H1 (cell line): ENCODE results near the gene TBL1Y. TPM values are rescaled to one million over a fixed set of nuclear protein-coding genes. Genes with fewer than 3 reads are reported as not detected.
"Not testable (repeated sequence)": the region's sequence is repeated elsewhere in the genome, so short reads cannot be mapped to it uniquely, and the experiment has no call there.

ENCODE experiments used
- CTCF ChIA-PET: fragments of 300-600 bp; sonication (Branson Sonifier 250); formaldehyde crosslinking; loops from one replicate; lab custom pipeline; 2021; ENCODE audit not compliant: partially characterized antibody; lab: Charles Lee
- POLR2A ChIA-PET: fragments of 300-600 bp; sonication (Branson Sonifier 250); formaldehyde crosslinking; loops from one replicate; lab custom pipeline; 2021; ENCODE audit warnings: inconsistent platforms; ENCODE audit not compliant: partially characterized antibody; lab: Charles Lee
- DNase-seq, 2 experiments: peaks; one replicate each; pipeline versions ENCODE4 v3.0.0 to v3.0.0-alpha.2; 2010 to 2022; ENCODE audit warnings: low spot score in 2 of 2, low read depth in 1 of 2, mixed read lengths in 1 of 2
- FAIRE-seq: peaks from 2 replicates; lab custom pipeline; 2011; peaks lifted over from hg19 to GRCh38; lab: Jason Lieb, UNC
- H2AFZ ChIP-seq: 2 replicates; pipeline ENCODE4 v1.8.1; 2012; ENCODE audit warnings: low read length, inconsistent platforms
- H2AK5ac ChIP-seq: 2 replicates; pipeline ENCODE4 v1.6.1; 2013; ENCODE audit warnings: low read depth, low read length
- H2BK120ac ChIP-seq: replicated peaks from 2 replicates; pipeline ENCODE3; 2013; ENCODE audit warnings: low read depth, low read length, inconsistent platforms
- H2BK12ac ChIP-seq: 2 replicates; pipeline ENCODE4 v1.6.1; 2013; ENCODE audit warnings: low read depth, low read length
- H2BK15ac ChIP-seq: 2 replicates; pipeline ENCODE4 v1.6.1; 2013; ENCODE audit warnings: low read length
- H2BK20ac ChIP-seq: 2 replicates; pipeline ENCODE4 v1.6.1; 2013; ENCODE audit warnings: low read length
- H2BK5ac ChIP-seq: 2 replicates; pipeline ENCODE4 v1.6.1; 2013; ENCODE audit warnings: low read depth, low read length
- H3K14ac ChIP-seq: 2 replicates; pipeline ENCODE4 v1.6.1; 2013; ENCODE audit warnings: inconsistent platforms; ENCODE audit not compliant: insufficient read length
- H3K18ac ChIP-seq: 2 replicates; pipeline ENCODE4 v1.6.1; 2013; ENCODE audit warnings: low read length; ENCODE audit errors: extremely low read depth
- H3K23ac ChIP-seq: 2 replicates; pipeline ENCODE4 v1.6.1; 2013; ENCODE audit warnings: inconsistent platforms; ENCODE audit not compliant: insufficient read length
- H3K23me2 ChIP-seq: 2 replicates; pipeline ENCODE4 v1.6.1; 2013; ENCODE audit warnings: low read depth, low read length
- H3K27ac ChIP-seq: 2 replicates; pipeline ENCODE4 v1.6.1; 2011; ENCODE audit warnings: low read depth, low read length, inconsistent platforms
- H3K27me3 ChIP-seq, 4 experiments: replicated peaks in 1 of 4; 1 replicate in 1 of 4; 2 replicates in 3 of 4; pipeline versions ENCODE4 v1.6.1 to v1.8.1; 2011 to 2013; ENCODE audit warnings: low read length in 3 of 4, mild to moderate bottlenecking in 3 of 4, inconsistent platforms in 2 of 4, mixed read lengths in 2 of 4, moderate library complexity in 1 of 4; ENCODE audit not compliant: control insufficient read depth in 3 of 4, insufficient read depth in 3 of 4; ENCODE audit errors: extremely low read depth in 1 of 4
- H3K36me3 ChIP-seq, 4 experiments: 2 replicates each; pipeline versions ENCODE4 v1.6.1 to v1.8.1; 2011 to 2013; ENCODE audit warnings: mild to moderate bottlenecking in 4 of 4, low read length in 3 of 4, moderate library complexity in 2 of 4, control low read depth in 1 of 4, inconsistent platforms in 1 of 4; ENCODE audit not compliant: insufficient read depth in 4 of 4, control insufficient read depth in 2 of 4
- H3K4ac ChIP-seq: replicated peaks from 2 replicates; pipeline ENCODE3; 2013; ENCODE audit warnings: low read length, low read depth, mixed read lengths, inconsistent platforms; ENCODE audit not compliant: insufficient read length
- H3K4me1 ChIP-seq, 4 experiments: replicated peaks in 1 of 4; 1 replicate in 1 of 4; 2 replicates in 3 of 4; pipeline versions ENCODE4 v1.6.1 to v1.8.1; 2011 to 2013; ENCODE audit warnings: low read length in 3 of 4, inconsistent platforms in 2 of 4, mixed read lengths in 1 of 4; ENCODE audit not compliant: insufficient read depth in 4 of 4, control insufficient read depth in 3 of 4
- H3K4me2 ChIP-seq, 2 experiments: 2 replicates each; pipeline versions ENCODE4 v1.6.1 to v1.8.1; 2011 to 2013; ENCODE audit warnings: low read depth in 2 of 2, low read length in 2 of 2, control low read depth in 1 of 2, inconsistent platforms in 1 of 2, mild to moderate bottlenecking in 1 of 2; ENCODE audit not compliant: insufficient read depth in 1 of 2
- H3K4me3 ChIP-seq, 4 experiments: fragments of 200-600, 300-600 bp in 1 of 4; sonication (generic), shearing (Covaris generic), sonication (Bioruptor Twin) in 1 of 4; 2 replicates each; pipeline versions ENCODE4 v1.5.1 to v1.8.1; 2011 to 2016; ENCODE audit warnings: low read length in 4 of 4, low read depth in 3 of 4, control low read depth in 2 of 4, inconsistent platforms in 2 of 4, mild to moderate bottlenecking in 2 of 4, mixed read lengths in 1 of 4, moderate library complexity in 1 of 4; ENCODE audit not compliant: insufficient read depth in 2 of 4; ENCODE audit errors: extremely low read depth in 1 of 4
- H3K56ac ChIP-seq: replicated peaks from 2 replicates; pipeline ENCODE3; 2013; ENCODE audit warnings: low read depth, mild to moderate bottlenecking, mixed read lengths, low read length, inconsistent platforms; ENCODE audit not compliant: insufficient read length
- H3K79me1 ChIP-seq: 2 replicates; pipeline ENCODE4 v1.6.1; 2013; ENCODE audit warnings: low read depth, low read length, control low read depth
- H3K79me2 ChIP-seq, 2 experiments: 2 replicates each; pipeline versions ENCODE4 v1.6.1 to v1.8.1; 2012 to 2013; ENCODE audit warnings: low read length in 2 of 2, mild to moderate bottlenecking in 2 of 2, inconsistent platforms in 1 of 2; ENCODE audit not compliant: insufficient read depth in 2 of 2, control insufficient read depth in 1 of 2
- H3K9ac ChIP-seq, 4 experiments: replicated peaks in 1 of 4; 1 replicate in 1 of 4; 2 replicates in 3 of 4; pipeline versions ENCODE4 v1.6.1 to v1.8.1; 2011 to 2013; ENCODE audit warnings: low read depth in 3 of 4, low read length in 3 of 4, control low read depth in 2 of 4, mild to moderate bottlenecking in 2 of 4, moderate library complexity in 2 of 4, inconsistent platforms in 1 of 4; ENCODE audit errors: extremely low read depth in 1 of 4
- H3K9me3 ChIP-seq, 2 experiments: 2 replicates each; pipeline versions ENCODE4 v1.6.1 to v1.8.1; 2012 to 2013; ENCODE audit warnings: mild to moderate bottlenecking in 2 of 2, moderate library complexity in 2 of 2, control low read depth in 1 of 2, inconsistent platforms in 1 of 2, low read depth in 1 of 2, low read length in 1 of 2, mixed read lengths in 1 of 2; ENCODE audit not compliant: insufficient read depth in 2 of 2
- H4K20me1 ChIP-seq, 2 experiments: replicated peaks in 1 of 2; 2 replicates each; pipeline versions ENCODE3 to v1.8.1; 2011 to 2013; ENCODE audit warnings: inconsistent platforms in 2 of 2, low read length in 2 of 2, mild to moderate bottlenecking in 1 of 2; ENCODE audit not compliant: insufficient read depth in 2 of 2, control insufficient read depth in 1 of 2
- H4K5ac ChIP-seq: 2 replicates; pipeline ENCODE4 v1.6.1; 2013; ENCODE audit warnings: low read length, low read depth, mixed read lengths, inconsistent platforms; ENCODE audit not compliant: insufficient read length
- H4K8ac ChIP-seq: 2 replicates; pipeline ENCODE4 v1.8.0; 2013; ENCODE audit warnings: mild to moderate bottlenecking, moderate library complexity, low read length, inconsistent platforms; ENCODE audit not compliant: insufficient read depth; ENCODE audit errors: extremely low read depth
- H4K91ac ChIP-seq: replicated peaks from 2 replicates; pipeline ENCODE3; 2013; ENCODE audit warnings: low read length, mixed read lengths, inconsistent platforms; ENCODE audit not compliant: insufficient read length
- WGBS, 2 experiments: shearing (Covaris generic) in 1 of 2; methylation state at CpG; one replicate each; pipeline versions ENCODE4 v1.1.6 to v1.1.7; 2013 to 2015; ENCODE audit warnings: low lambda C conversion rate in 2 of 2, mixed read lengths in 2 of 2, inconsistent platforms in 1 of 2, low coverage in 1 of 2, missing lambda C conversion rate in 1 of 2; ENCODE audit not compliant: insufficient replicate concordance in 2 of 2, insufficient coverage in 1 of 2, insufficient read length in 1 of 2; ENCODE audit errors: extremely low coverage in 1 of 2, missing lambda C conversion rate in 1 of 2; 5-methylcytosine and 5-hydroxymethylcytosine counted together
- polyA plus RNA-seq, 7 experiments: library from polyadenylated mRNA; depleted of rRNA in 3 of 7; stranded (reverse) in 5 of 7; unstranded in 2 of 7; fragments of >200 nt in 5 of 7; fragments of 200-250 nt in 2 of 7; gene quantifications; 1 replicate in 5 of 7; 2 replicates in 1 of 7; 4 replicates in 1 of 7; pipeline versions ENCODE4 v1.2.1 to v1.2.3, GENCODE V29; 2011 to 2013; ENCODE audit warnings: missing spikeins in 2 of 7, mixed read lengths in 2 of 7
- total RNA-seq: library from RNA; stranded (reverse); fragmentation: NEBNext Ultra II Directional; extraction: Animal tissue kit (Norgen Biotek cat#: 25700); gene quantifications from 2 replicates; pipeline ENCODE4 v1.2.1, GENCODE V29; 2021

TBL1Y gene
- total and polyA plus RNA-seq, 2 of the 8 experiments (the other 6 are each of a cell fraction or from before 2014, with no cell fraction given): 2.5 to 4.2 TPM

DNA sequence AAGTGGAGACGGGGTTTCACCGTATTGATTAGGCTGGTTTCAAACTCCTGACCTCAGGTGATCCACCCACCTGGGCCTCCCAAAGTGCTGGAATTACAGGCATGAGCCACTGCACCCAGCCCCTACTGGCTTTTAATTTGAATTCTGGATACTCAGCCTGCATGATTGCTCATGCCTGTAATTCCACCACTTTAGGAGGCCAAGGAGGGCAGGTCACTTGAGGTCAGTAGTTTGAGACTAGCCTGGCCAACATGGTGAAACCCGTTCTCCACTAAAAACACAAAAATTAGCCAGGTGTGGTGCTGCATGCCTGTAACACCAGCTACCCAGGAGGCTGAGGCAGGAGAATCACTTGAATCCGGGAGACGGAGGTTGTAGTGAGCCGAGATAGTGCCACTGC lies 2.5 kb upstream of the TBL1Y start:
- H4K91ac ChIP-seq, DNase-seq, H3K79me1 ChIP-seq, H3K14ac ChIP-seq, H3K4me3 ChIP-seq, H4K5ac ChIP-seq, H3K4me1 ChIP-seq, H3K27me3 ChIP-seq, H3K9ac ChIP-seq, H3K9me3 ChIP-seq, H2BK120ac ChIP-seq, H3K56ac ChIP-seq, H3K36me3 ChIP-seq, H3K27ac ChIP-seq, FAIRE-seq, H2AFZ ChIP-seq, H2BK5ac ChIP-seq, H2AK5ac ChIP-seq, H3K23ac ChIP-seq, H2BK15ac ChIP-seq, H3K4ac ChIP-seq, H3K18ac ChIP-seq, H4K8ac ChIP-seq, H4K20me1 ChIP-seq, H2BK20ac ChIP-seq, H3K23me2 ChIP-seq: not testable (repeated sequence)
- H3K79me2 ChIP-seq: peaks cover 0 to 16% of the 10 kb centered on the region in 2 experiments; a peak in 2 of 4 replicates
- H3K4me2 ChIP-seq: peak overlapping the region in 1 of 2 experiments; percentile 76; a peak in 1 of 4 replicates
- CTCF ChIA-PET: interaction anchor here (0.6 to 0.9 kb wide), 2 partner anchors 62 to 221 kb away, joined by 3 read pairs; no protein-coding TSS in a partner anchor
- WGBS, 2 experiments: 62% methylated on average over 3 of the region's 6 CpGs; no CpG with 5 or more reads in 1 of the 2 experiments
- H2BK12ac ChIP-seq: 0 out of 2 replicates have a peak overlapping the region, but pooled peaks have one; percentile 60
- POLR2A ChIA-PET: interaction anchor here (0.9 to 5.1 kb wide), 5 partner anchors 8 to 47 kb away, joined by 3 to 47 read pairs (median 6); no protein-coding TSS in a partner anchor
